Tibial nerve (tissue), 4 donors: Measurements from ENCODE around the gene RSPO3. TPM values are rescaled to one million over a fixed set of nuclear protein-coding genes. Genes with fewer than 3 reads are reported as not detected.

Source experiments
- DNase-seq, 2 donors: peaks; one replicate each; pipeline ENCODE4 v3.0.0-alpha.2; 2019; ENCODE audit warnings: low spot score in 2 of 2
- H3K27ac ChIP-seq, 4 donors: fragments of 200-600 bp; sonication (generic) in 3 of 4; one replicate each; pipeline ENCODE4 v1.5.1; 2017 to 2019; ENCODE audit warnings: mild to moderate bottlenecking in 1 of 4
- H3K27me3 ChIP-seq, 2 donors: fragments of 200-600 bp; sonication (generic) in 1 of 2; one replicate each; pipeline versions ENCODE4 v1.5.1 to v1.6.0; 2017 to 2019
- H3K36me3 ChIP-seq, 3 donors: fragments of 200-600 bp; sonication (generic); one replicate each; pipeline ENCODE4 v1.5.1; 2018 to 2019
- H3K4me1 ChIP-seq, 4 donors: fragments of 200-600 bp; sonication (generic) in 3 of 4; one replicate each; pipeline ENCODE4 v1.5.1; 2017 to 2019
- H3K4me3 ChIP-seq, 4 donors: fragments of 200-600 bp; sonication (generic) in 3 of 4; one replicate each; pipeline ENCODE4 v1.5.1; 2017 to 2019; ENCODE audit warnings: mild to moderate bottlenecking in 1 of 4, moderate library complexity in 1 of 4
- H3K9me3 ChIP-seq, 4 donors: fragments of 200-600 bp; sonication (generic) in 3 of 4; one replicate each; pipeline ENCODE4 v1.5.1; 2017 to 2019
- EP300 ChIP-seq, 2 donors: sonication (generic); formaldehyde crosslinking; IDR thresholded peaks; one replicate each; pipeline ENCODE4 v1.6.1; 2017; ENCODE audit warnings: antibody characterized with exemption in 2 of 2, mild to moderate bottlenecking in 1 of 2
- POLR2A ChIP-seq, 2 donors: fragments of 450-650 bp; IDR thresholded peaks; one replicate each; pipeline ENCODE4 v1.6.1; 2017; ENCODE audit warnings: antibody characterized with exemption in 2 of 2, mild to moderate bottlenecking in 2 of 2, moderate library complexity in 2 of 2
- WGBS, 2 donors: methylation state at CpG; one replicate each; pipeline ENCODE4 v1.1.5; 2018; 5-methylcytosine and 5-hydroxymethylcytosine counted together
- total RNA-seq, 4 donors: library from RNA; depleted of rRNA; stranded (reverse); fragments of >200 nt; gene quantifications; one replicate each; pipeline ENCODE4 v1.1.0, GENCODE V29; 2016
- TF ChIP-seq, protein P1 (sequence below), 5 experiments: fragments of 200-600 bp in 3 of 5; fragments of 450-650 bp in 2 of 5; sonication (generic) in 3 of 5; IDR thresholded peaks; one replicate each; pipeline ENCODE4 v1.5.1; 2016 to 2019; ENCODE audit warnings: antibody characterized with exemption in 5 of 5, mild to moderate bottlenecking in 3 of 5, moderate library complexity in 2 of 5

Gene RSPO3
- total RNA-seq, 4 donors from 2014 or later, result 10.2 to 24.1 (median 19.6) TPM

DNA sequence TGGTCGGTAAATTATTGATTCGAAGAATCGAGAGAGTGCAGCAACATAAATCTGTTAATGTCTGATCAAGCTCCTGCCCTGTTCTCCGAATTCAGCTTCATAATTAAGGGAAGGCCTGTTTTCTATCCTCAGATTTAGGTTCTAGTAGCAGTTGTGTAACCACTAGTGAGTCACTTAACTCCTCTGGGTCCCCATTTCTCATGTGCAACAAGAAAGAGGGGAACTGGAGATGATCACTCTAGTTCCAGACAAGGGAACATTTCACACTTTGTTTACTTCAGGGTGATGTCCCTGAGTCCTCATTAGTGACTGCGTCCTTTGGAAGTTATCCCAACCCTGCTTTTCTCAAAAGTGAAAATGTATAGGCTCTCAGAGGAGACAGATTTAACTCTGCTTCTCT, 80.1 kb downstream of the RSPO3 start:
- DNase-seq, result peak in 1 of 2 donors; percentile 57
- Histone ChIP-seq H3K4me3 (no peak overlapping the region), H3K27me3 (no peaks in the 10 kb centered on the region), H3K4me1 (peaks cover 0 to 2% (median 0%) of the 10 kb centered on the region in 4 donors), H3K9me3 (no peaks in the 10 kb centered on the region), H3K36me3 (no peaks in the 10 kb centered on the region), H3K27ac (peak overlapping the region in 1 of 4 donors; percentile 46)
- 84 to 86% methylated on average over 5 of the region's 5 CpGs for WGBS, 2 donors
- TF ChIP-seq POLR2A (IDR thresholded peaks at IDR 0.05), result no peak
- TF ChIP-seq EP300 (IDR thresholded peaks at IDR 0.05), result peak in 1 of 2 donors; percentile 77
- TF ChIP-seq, protein P1, sequence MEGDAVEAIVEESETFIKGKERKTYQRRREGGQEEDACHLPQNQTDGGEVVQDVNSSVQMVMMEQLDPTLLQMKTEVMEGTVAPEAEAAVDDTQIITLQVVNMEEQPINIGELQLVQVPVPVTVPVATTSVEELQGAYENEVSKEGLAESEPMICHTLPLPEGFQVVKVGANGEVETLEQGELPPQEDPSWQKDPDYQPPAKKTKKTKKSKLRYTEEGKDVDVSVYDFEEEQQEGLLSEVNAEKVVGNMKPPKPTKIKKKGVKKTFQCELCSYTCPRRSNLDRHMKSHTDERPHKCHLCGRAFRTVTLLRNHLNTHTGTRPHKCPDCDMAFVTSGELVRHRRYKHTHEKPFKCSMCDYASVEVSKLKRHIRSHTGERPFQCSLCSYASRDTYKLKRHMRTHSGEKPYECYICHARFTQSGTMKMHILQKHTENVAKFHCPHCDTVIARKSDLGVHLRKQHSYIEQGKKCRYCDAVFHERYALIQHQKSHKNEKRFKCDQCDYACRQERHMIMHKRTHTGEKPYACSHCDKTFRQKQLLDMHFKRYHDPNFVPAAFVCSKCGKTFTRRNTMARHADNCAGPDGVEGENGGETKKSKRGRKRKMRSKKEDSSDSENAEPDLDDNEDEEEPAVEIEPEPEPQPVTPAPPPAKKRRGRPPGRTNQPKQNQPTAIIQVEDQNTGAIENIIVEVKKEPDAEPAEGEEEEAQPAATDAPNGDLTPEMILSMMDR (IDR thresholded peaks at IDR 0.05), result no peak

DNA sequence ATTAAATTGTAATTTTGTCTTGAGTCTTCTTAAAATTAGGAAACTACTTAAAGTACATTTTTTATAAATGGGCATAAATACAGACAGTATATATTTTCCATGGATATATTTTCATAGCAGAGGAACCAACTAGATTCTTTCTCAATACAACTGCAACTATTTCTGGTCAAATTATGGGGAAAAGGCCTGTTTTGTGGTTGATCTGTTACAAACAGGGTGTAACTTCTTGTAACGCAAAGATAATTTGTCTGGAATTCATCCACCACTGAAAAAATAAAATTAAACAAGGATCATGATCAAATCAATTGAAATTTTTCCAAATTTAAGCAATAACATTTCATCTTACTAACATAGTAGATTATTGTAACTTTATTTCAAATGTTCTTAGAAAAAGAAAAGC, 81.0 kb downstream of the RSPO3 start:
- 46 to 58% methylated on average over 1 of the region's 1 CpG for WGBS, 2 donors
- DNase-seq, result no peak

DNA sequence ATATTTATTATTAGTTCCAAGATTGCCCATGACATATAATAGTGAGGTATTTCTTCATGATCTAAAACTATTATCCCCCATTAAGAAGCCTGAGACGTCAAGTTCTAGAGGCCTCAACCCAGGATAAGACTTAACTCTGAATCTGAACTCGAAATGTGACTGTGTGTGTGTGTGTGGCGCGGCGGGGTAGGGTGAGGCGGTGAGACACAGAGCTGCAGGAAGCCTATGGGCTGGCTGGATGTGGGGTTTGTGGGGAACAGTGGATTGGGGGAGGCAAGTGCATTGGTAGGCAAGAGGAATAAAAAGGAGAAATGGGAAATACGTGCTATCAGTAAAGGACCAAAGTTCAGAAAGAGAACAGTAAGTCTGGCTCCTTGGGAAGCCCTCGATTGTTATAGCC, 81.6 kb downstream of the RSPO3 start:
- peak overlapping the region in 1 of 4 donors; percentile 47 for H3K27ac ChIP-seq
- WGBS, 2 donors, result 91 to 92% methylated on average over 8 of the region's 8 CpGs
- DNase-seq, result no peak

More for the DNA sequence above, 81.0 kb downstream of the RSPO3 start:
- Histone ChIP-seq H3K27ac (peak overlapping the region in 1 of 4 donors; percentile 47), H3K4me1 (no peaks in the 10 kb centered on the region), H3K4me3 (no peak overlapping the region), H3K27me3 (no peaks in the 10 kb centered on the region), H3K36me3 (no peaks in the 10 kb centered on the region), H3K9me3 (no peaks in the 10 kb centered on the region)
- TF ChIP-seq POLR2A (IDR thresholded peaks at IDR 0.05), result no peak
- TF ChIP-seq EP300 (IDR thresholded peaks at IDR 0.05), result no peak
- TF ChIP-seq, protein P1 (IDR thresholded peaks at IDR 0.05), result no peak

DNA sequence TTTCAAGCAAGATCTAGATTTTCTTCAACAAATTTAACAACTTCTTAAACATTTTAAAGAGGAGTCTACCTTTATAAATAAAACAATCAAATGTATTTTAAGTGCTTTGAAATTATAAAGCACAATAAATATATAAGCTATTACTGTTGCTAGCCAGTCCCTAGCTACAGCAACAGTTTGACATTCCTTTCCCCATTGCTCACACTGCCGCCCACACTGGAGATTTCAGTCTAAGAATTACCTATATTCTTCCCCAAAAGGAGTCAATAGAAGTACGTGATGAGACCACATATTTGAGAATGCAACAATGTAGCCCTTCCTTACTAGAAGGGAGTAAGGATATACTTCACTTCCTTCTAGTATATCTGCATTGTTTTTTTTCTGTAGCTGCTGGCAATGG, 82.8 kb downstream of the RSPO3 start:
- Histone ChIP-seq H3K9me3 (no peaks in the 10 kb centered on the region), H3K36me3 (no peaks in the 10 kb centered on the region), H3K27me3 (no peaks in the 10 kb centered on the region), H3K27ac (no peak overlapping the region), H3K4me3 (no peak overlapping the region), H3K4me1 (no peaks in the 10 kb centered on the region)
- TF ChIP-seq, protein P1 (IDR thresholded peaks at IDR 0.05), result no peak
- TF ChIP-seq POLR2A (IDR thresholded peaks at IDR 0.05) (no peak), EP300 (IDR thresholded peaks at IDR 0.05) (no peak)
- WGBS, 2 donors, result 45 to 62% methylated on average over 2 of the region's 2 CpGs
- DNase-seq, result no peak

More for the DNA sequence above, 81.6 kb downstream of the RSPO3 start:
- no peaks in the 10 kb centered on the region for H3K4me1 ChIP-seq
- no peaks in the 10 kb centered on the region for H3K27me3 ChIP-seq
- no peak overlapping the region for H3K4me3 ChIP-seq
- H3K36me3 ChIP-seq, result no peaks in the 10 kb centered on the region
- TF ChIP-seq, protein P1 (IDR thresholded peaks at IDR 0.05), result no peak
- TF ChIP-seq EP300 (IDR thresholded peaks at IDR 0.05) (no peak), POLR2A (IDR thresholded peaks at IDR 0.05) (no peak)
- H3K9me3 ChIP-seq, result no peaks in the 10 kb centered on the region

DNA sequence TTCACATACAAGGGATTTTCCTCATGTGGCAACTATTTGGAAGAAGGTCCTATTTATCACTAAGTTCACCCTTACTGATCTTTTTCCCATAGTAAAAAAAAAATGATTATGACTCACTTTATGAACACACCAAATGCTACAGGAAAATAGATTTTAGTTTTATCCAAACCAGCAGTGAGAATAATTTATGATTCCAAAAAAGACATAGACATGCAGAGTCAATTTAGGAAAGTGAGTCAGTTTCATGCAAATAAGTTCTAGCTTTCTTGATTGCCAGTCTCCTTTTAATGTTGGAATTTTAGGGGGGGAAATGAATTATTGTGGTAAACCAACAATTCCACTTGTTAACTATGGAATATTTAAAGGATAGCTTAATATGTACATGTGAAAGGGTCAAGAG, 84.2 kb downstream of the RSPO3 start:
- no peaks in the 10 kb centered on the region for H3K27me3 ChIP-seq
- no peaks in the 10 kb centered on the region for H3K36me3 ChIP-seq

More for the DNA sequence above, 84.2 kb downstream of the RSPO3 start:
- Histone ChIP-seq H3K4me3 (no peak overlapping the region), H3K4me1 (no peaks in the 10 kb centered on the region), H3K27ac (no peak overlapping the region), H3K9me3 (no peaks in the 10 kb centered on the region)
- DNase-seq, result no peak
- TF ChIP-seq POLR2A (IDR thresholded peaks at IDR 0.05) (no peak), EP300 (IDR thresholded peaks at IDR 0.05) (no peak)
- TF ChIP-seq, protein P1 (IDR thresholded peaks at IDR 0.05), result no peak
